GM08714 (cell line): Measurements from ENCODE around the gene RALGPS1.

ENCODE experiments used
- H3K4me3 ChIP-seq: fragments of 200-500 bp; sonication (Bioruptor generic); 2 replicates; pipeline ENCODE4 v1.5.1; 2014; ENCODE audit warnings: mild to moderate bottlenecking, low read length, inconsistent platforms
- ZNF274 ChIP-seq: IDR thresholded peaks from 2 replicates; pipeline ENCODE4 v1.6.1; 2012; ENCODE audit warnings: mild to moderate bottlenecking, low read depth, low read length

Gene RALGPS1

GRCh38 chr9:127194881-127195713, 280.5 kb downstream of the RALGPS1 start:
- no peak for TF ChIP-seq ZNF274
- H3K4me3 ChIP-seq, result no peak overlapping the region

GRCh38 chr9:127195976-127196825, 281.6 kb downstream of the RALGPS1 start:
- TF ChIP-seq ZNF274, result no peak
- no peak overlapping the region for H3K4me3 ChIP-seq

GRCh38 chr9:127196826-127197145, 282.2 kb downstream of the RALGPS1 start:
- H3K4me3 ChIP-seq, result no peak overlapping the region
- TF ChIP-seq ZNF274, result no peak

GRCh38 chr9:127197186-127197860, 282.7 kb downstream of the RALGPS1 start:
- H3K4me3 ChIP-seq, result no peak overlapping the region
- TF ChIP-seq ZNF274, result no peak

GRCh38 chr9:127197861-127198430, 283.4 kb downstream of the RALGPS1 start:
- no peak for TF ChIP-seq ZNF274
- H3K4me3 ChIP-seq, result no peak overlapping the region

GRCh38 chr9:127198587-127198986, 284.0 kb downstream of the RALGPS1 start:
- TF ChIP-seq ZNF274, result no peak

GRCh38 chr9:127199001-127199791, 284.6 kb downstream of the RALGPS1 start:
- no peak overlapping the region for H3K4me3 ChIP-seq
- TF ChIP-seq ZNF274, result no peak

More at GRCh38 chr9:127198587-127198986, 284.0 kb downstream of the RALGPS1 start:
- H3K4me3 ChIP-seq, result no peak overlapping the region

- TF ChIP-seq ZNF274, result no peak
These were observed 285.7 kb downstream of the RALGPS1 start for GRCh38 chr9:127200106-127200862.

GRCh38 chr9:127201071-127201541, 286.5 kb downstream of the RALGPS1 start:
- no peak for TF ChIP-seq ZNF274
- no peak overlapping the region for H3K4me3 ChIP-seq

More at GRCh38 chr9:127200106-127200862, 285.7 kb downstream of the RALGPS1 start:
- no peak overlapping the region for H3K4me3 ChIP-seq

- H3K4me3 ChIP-seq, result no peak overlapping the region
- TF ChIP-seq ZNF274, result no peak
These were observed 287.1 kb downstream of the RALGPS1 start for GRCh38 chr9:127201731-127202130.

- no peak overlapping the region for H3K4me3 ChIP-seq
- TF ChIP-seq ZNF274, result no peak
These were observed 288.0 kb downstream of the RALGPS1 start for GRCh38 chr9:127202461-127203169.
